ENCODE results near the gene GJB1. TPM values are rescaled to one million over a fixed set of nuclear protein-coding genes. Genes with fewer than 3 reads are reported as not detected.

GJB1 gene
- total and polyA plus RNA-seq, 12 donors: not detected

GRCh38 chrX:71199252-71200008 lies 23.6 kb upstream of the GJB1 start:
- 88 to 92% methylated on average over 7 of the region's 7 CpGs for WGBS, 2 donors
- no peak for TF ChIP-seq CTCF (IDR thresholded peaks at IDR 0.05)
- Histone ChIP-seq H3K9me3 (no peaks in the 10 kb centered on the region), H3K27ac (no peak overlapping the region), H3K4me3 (no peak overlapping the region), H3K36me3 (no peaks in the 10 kb centered on the region), H3K4me1 (no peaks in the 10 kb centered on the region), H3K27me3 (no peaks in the 10 kb centered on the region)
- intact Hi-C loops (cut with DNase I): no loop called here
- DNase-seq (no peak), ATAC-seq (no peak)

- Histone ChIP-seq H3K4me3 (no peak overlapping the region), H3K27ac (no peak overlapping the region), H3K36me3 (no peaks in the 10 kb centered on the region), H3K27me3 (peaks cover 0 to 32% (median 0%) of the 10 kb centered on the region in 7 donors), H3K9me3 (no peaks in the 10 kb centered on the region), H3K4me1 (no peaks in the 10 kb centered on the region)
- DNase-seq (no peak), ATAC-seq (no peak)
- intact Hi-C loops (cut with DNase I): no loop called here
- WGBS, 2 donors: 78 to 79% methylated on average over 3 of the region's 3 CpGs
- TF ChIP-seq CTCF (IDR thresholded peaks at IDR 0.05): no peak
Observed at GRCh38 chrX:71210816-71211215, 12.2 kb upstream of the GJB1 start.

GRCh38 chrX:71212536-71212935 lies 10.5 kb upstream of the GJB1 start:
- Histone ChIP-seq H3K4me1 (no peaks in the 10 kb centered on the region), H3K4me3 (no peak overlapping the region), H3K27me3 (peaks cover 0 to 32% (median 0%) of the 10 kb centered on the region in 7 donors), H3K27ac (no peak overlapping the region), H3K9me3 (no peaks in the 10 kb centered on the region), H3K36me3 (no peaks in the 10 kb centered on the region)
- no peak for TF ChIP-seq CTCF (IDR thresholded peaks at IDR 0.05)
- ATAC-seq: no peak
- 61 to 63% methylated on average over 5 of the region's 5 CpGs for WGBS, 2 donors
- no peak for DNase-seq
- intact Hi-C loops (cut with DNase I): no loop called here

- intact Hi-C loops (cut with DNase I): no loop called here
- no peak for ATAC-seq
- DNase-seq: no peak
- Histone ChIP-seq H3K36me3 (no peaks in the 10 kb centered on the region), H3K4me3 (no peak overlapping the region), H3K27me3 (peaks cover 0 to 24% (median 0%) of the 10 kb centered on the region in 7 donors), H3K4me1 (no peaks in the 10 kb centered on the region), H3K27ac (no peak overlapping the region), H3K9me3 (no peaks in the 10 kb centered on the region)
- no peak for TF ChIP-seq CTCF (IDR thresholded peaks at IDR 0.05)
- 82 to 96% methylated on average over 1 of the region's 1 CpG for WGBS, 2 donors
Observed at GRCh38 chrX:71214152-71214551, 8.9 kb upstream of the GJB1 start.

Measured in heart right ventricle (tissue), 16 donors.